SK-N-MC (cell line): ENCODE results near the gene MAPKAPK2.

Source experiments
- EZH2 ChIP-seq: fragments of 200-600 bp; sonication (generic); IDR thresholded peaks from one replicate; pipeline ENCODE4 v1.6.1; 2017; ENCODE audit warnings: antibody characterized with exemption
- POLR2AphosphoS5 ChIP-seq: IDR thresholded peaks from 2 replicates; pipeline ENCODE4 v1.6.1; 2012; ENCODE audit warnings: mild to moderate bottlenecking, low read depth, low read length, borderline replicate concordance

GRCh38 chr1:206709772-206710459 is 25.2 kb downstream of the MAPKAPK2 start:
- TF ChIP-seq POLR2AphosphoS5 (no peak), EZH2 (no peak)
